ENCODE data around the gene PLCL1.

GRCh38 chr2:198117406-198118041 is 313.1 kb downstream of the PLCL1 start:
- TF ChIP-seq CTCF (conservative IDR thresholded peaks at IDR 0.05): no peak
- TF ChIP-seq ZFX (IDR thresholded peaks at IDR 0.05): no peak
